GM23338 (cell line): ENCODE results near the gene ASPHD1. TPM values are rescaled to one million over a fixed set of nuclear protein-coding genes. Genes with fewer than 3 reads are reported as not detected.

Source experiments
- CREB1 ChIP-seq: fragments of 250-450 bp; sonication (Bioruptor Pico); IDR thresholded peaks from 2 replicates; pipeline ENCODE4 v1.5.0; 2020; ENCODE audit warnings: low read depth, mild to moderate bottlenecking, moderate library complexity
- ETS1 ChIP-seq: IDR thresholded peaks from 2 replicates; pipeline ENCODE4 v1.6.1; 2016; ENCODE audit warnings: antibody characterized with exemption
- EZH2 ChIP-seq: fragments of 200-600 bp; sonication (generic); IDR thresholded peaks from one replicate; pipeline ENCODE4 v1.8.0; 2017; ENCODE audit warnings: antibody characterized with exemption, mild to moderate bottlenecking, low read depth; ENCODE audit not compliant: unreplicated experiment
- EZH2phosphoT487 ChIP-seq: fragments of 200-600 bp; sonication (generic); IDR thresholded peaks from one replicate; pipeline ENCODE4 v1.8.1; 2018; ENCODE audit warnings: antibody characterized with exemption; ENCODE audit not compliant: unreplicated experiment
- POLR2AphosphoS5 ChIP-seq: IDR thresholded peaks from 2 replicates; pipeline ENCODE4 v1.6.1; 2016; ENCODE audit warnings: antibody characterized with exemption, low read depth
- REST ChIP-seq: IDR thresholded peaks from one replicate; pipeline ENCODE4 v1.6.1; 2018; ENCODE audit warnings: antibody characterized with exemption; ENCODE audit not compliant: unreplicated experiment
- polyA plus RNA-seq: library from polyadenylated mRNA; unstranded; fragments of >200 nt; fragmentation: Nextera tagmentation; extraction: Ambion mirVana; gene quantifications from 2 replicates; pipeline ENCODE4 v1.2.1, GENCODE V29; 2016
- total RNA-seq: library from RNA; depleted of rRNA; stranded (reverse); fragments of >200 nt; shearing (Covaris generic); gene quantifications from 2 replicates; pipeline ENCODE4 v1.2.3, GENCODE V29; 2014
- TF ChIP-seq, protein P1 (sequence below): fragments of 250-450 bp; sonication (Bioruptor Pico); IDR thresholded peaks from 2 replicates; pipeline ENCODE4 v1.5.0; 2020; ENCODE audit warnings: mild to moderate bottlenecking, moderate library complexity

ASPHD1 gene
- total and polyA plus RNA-seq, 2 experiments from 2014 or later: 15.5 to 20.6 TPM

DNA sequence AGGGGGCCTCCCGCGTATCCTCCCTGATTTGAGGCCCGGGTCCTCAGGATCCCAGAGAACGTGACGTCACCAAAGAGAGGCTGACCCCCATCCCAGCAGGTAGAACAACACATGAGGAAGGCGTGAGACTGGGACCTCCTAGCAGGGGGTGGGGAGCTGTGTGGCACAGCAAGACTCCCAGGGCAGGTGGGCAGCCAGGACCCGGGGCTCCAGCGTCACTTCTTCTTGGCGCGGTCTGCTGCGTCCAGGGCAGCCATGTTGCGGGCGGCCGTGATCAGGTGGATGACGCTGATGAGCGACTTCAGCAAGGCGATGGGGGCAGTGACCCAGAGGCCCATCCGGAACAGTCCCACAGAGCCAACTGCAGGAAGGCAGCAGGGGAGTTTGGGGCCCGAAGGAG is 41.3 kb upstream of the ASPHD1 start (continued):
- TF ChIP-seq, protein P1, sequence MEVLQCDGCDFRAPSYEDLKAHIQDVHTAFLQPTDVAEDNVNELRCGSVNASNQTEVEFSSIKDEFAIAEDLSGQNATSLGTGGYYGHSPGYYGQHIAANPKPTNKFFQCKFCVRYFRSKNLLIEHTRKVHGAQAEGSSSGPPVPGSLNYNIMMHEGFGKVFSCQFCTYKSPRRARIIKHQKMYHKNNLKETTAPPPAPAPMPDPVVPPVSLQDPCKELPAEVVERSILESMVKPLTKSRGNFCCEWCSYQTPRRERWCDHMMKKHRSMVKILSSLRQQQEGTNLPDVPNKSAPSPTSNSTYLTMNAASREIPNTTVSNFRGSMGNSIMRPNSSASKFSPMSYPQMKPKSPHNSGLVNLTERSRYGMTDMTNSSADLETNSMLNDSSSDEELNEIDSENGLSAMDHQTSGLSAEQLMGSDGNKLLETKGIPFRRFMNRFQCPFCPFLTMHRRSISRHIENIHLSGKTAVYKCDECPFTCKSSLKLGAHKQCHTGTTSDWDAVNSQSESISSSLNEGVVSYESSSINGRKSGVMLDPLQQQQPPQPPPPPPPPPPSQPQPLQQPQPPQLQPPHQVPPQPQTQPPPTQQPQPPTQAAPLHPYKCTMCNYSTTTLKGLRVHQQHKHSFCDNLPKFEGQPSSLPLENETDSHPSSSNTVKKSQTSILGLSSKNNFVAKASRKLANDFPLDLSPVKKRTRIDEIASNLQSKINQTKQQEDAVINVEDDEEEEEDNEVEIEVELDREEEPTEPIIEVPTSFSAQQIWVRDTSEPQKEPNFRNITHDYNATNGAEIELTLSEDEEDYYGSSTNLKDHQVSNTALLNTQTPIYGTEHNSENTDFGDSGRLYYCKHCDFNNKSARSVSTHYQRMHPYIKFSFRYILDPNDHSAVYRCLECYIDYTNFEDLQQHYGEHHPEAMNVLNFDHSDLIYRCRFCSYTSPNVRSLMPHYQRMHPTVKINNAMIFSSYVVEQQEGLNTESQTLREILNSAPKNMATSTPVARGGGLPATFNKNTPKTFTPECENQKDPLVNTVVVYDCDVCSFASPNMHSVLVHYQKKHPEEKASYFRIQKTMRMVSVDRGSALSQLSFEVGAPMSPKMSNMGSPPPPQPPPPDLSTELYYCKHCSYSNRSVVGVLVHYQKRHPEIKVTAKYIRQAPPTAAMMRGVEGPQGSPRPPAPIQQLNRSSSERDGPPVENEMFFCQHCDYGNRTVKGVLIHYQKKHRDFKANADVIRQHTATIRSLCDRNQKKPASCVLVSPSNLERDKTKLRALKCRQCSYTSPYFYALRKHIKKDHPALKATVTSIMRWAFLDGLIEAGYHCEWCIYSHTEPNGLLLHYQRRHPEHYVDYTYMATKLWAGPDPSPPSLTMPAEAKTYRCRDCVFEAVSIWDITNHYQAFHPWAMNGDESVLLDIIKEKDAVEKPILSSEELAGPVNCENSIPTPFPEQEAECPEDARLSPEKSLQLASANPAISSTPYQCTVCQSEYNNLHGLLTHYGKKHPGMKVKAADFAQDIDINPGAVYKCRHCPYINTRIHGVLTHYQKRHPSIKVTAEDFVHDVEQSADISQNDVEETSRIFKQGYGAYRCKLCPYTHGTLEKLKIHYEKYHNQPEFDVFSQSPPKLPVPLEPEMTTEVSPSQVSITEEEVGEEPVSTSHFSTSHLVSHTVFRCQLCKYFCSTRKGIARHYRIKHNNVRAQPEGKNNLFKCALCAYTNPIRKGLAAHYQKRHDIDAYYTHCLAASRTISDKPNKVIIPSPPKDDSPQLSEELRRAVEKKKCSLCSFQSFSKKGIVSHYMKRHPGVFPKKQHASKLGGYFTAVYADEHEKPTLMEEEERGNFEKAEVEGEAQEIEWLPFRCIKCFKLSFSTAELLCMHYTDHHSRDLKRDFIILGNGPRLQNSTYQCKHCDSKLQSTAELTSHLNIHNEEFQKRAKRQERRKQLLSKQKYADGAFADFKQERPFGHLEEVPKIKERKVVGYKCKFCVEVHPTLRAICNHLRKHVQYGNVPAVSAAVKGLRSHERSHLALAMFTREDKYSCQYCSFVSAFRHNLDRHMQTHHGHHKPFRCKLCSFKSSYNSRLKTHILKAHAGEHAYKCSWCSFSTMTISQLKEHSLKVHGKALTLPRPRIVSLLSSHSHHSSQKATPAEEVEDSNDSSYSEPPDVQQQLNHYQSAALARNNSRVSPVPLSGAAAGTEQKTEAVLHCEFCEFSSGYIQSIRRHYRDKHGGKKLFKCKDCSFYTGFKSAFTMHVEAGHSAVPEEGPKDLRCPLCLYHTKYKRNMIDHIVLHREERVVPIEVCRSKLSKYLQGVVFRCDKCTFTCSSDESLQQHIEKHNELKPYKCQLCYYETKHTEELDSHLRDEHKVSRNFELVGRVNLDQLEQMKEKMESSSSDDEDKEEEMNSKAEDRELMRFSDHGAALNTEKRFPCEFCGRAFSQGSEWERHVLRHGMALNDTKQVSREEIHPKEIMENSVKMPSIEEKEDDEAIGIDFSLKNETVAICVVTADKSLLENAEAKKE (CRISPR knock-in tag): no peak
- TF ChIP-seq EZH2 (no peak), EZH2phosphoT487 (no peak), CREB1 (CRISPR knock-in tag) (no peak), REST (no peak), POLR2AphosphoS5 (no peak), ETS1 (no peak)
